ENCODE data around the gene RPL5.

Gene RPL5

GRCh38 chr1:92797961-92798360 lies 33.9 kb upstream of the RPL5 start:
- no peak overlapping the region for H3K4me3 ChIP-seq (ENCODE audit: low read depth, low read length)
- ChIA-PET POLR2A (interaction anchor here (1.0 kb wide), 1 partner anchor 13 kb away, joined by 4 read pairs; the partner anchor contains the start of gene EVI5), CTCF (interaction anchor here (0.9 to 1.3 kb wide), 4 partner anchors 9 to 49 kb away, joined by 3 to 6 read pairs (median 4); no protein-coding TSS in a partner anchor)
- DNase-seq (ENCODE audit: low read depth, low spot score): no peak
- TF ChIP-seq CTCF (IDR thresholded peaks at IDR 0.05; ENCODE audit: insufficient read depth, low read length, missing control alignments): no peak

- no peak for DNase-seq (ENCODE audit: low read depth, low spot score)
- H3K4me3 ChIP-seq (ENCODE audit: low read depth, low read length): no peak overlapping the region
- CTCF ChIA-PET: interaction anchor here (1.7 kb wide), 1 partner anchor 28 kb away, joined by 6 read pairs; the partner anchor contains the start of gene RPL5
- POLR2A ChIA-PET: no interaction called here
- TF ChIP-seq CTCF (IDR thresholded peaks at IDR 0.05; ENCODE audit: insufficient read depth, low read length, missing control alignments): no peak
Measured at GRCh38 chr1:92803140-92803887, 28.5 kb upstream of the RPL5 start.

GRCh38 chr1:92804721-92805201 lies 27.1 kb upstream of the RPL5 start:
- no peak overlapping the region for H3K4me3 ChIP-seq (ENCODE audit: low read depth, low read length)
- POLR2A ChIA-PET: interaction anchor here (0.7 kb wide), 1 partner anchor 10 kb away, joined by 3 read pairs; no protein-coding TSS in a partner anchor
- DNase-seq (ENCODE audit: low read depth, low spot score): peak; percentile 78
- CTCF ChIA-PET: interaction anchor here (0.8 to 1.5 kb wide), 3 partner anchors 13 to 55 kb away, joined by 3 to 16 read pairs (median 4); no protein-coding TSS in a partner anchor
- no peak for TF ChIP-seq CTCF (IDR thresholded peaks at IDR 0.05; ENCODE audit: insufficient read depth, low read length, missing control alignments)

- DNase-seq (ENCODE audit: low read depth, low spot score): no peak
- H3K4me3 ChIP-seq (ENCODE audit: low read depth, low read length): no peak overlapping the region
- ChIA-PET POLR2A (no interaction called here), CTCF (interaction anchor here (1.3 to 1.5 kb wide), 2 partner anchors 12 to 22 kb away, joined by 3 to 16 read pairs; no protein-coding TSS in a partner anchor)
- TF ChIP-seq CTCF (IDR thresholded peaks at IDR 0.05; ENCODE audit: insufficient read depth, low read length, missing control alignments): no peak
Measured at GRCh38 chr1:92805216-92805615, 26.6 kb upstream of the RPL5 start.

GRCh38 chr1:92808381-92808780 lies 23.5 kb upstream of the RPL5 start:
- TF ChIP-seq CTCF (IDR thresholded peaks at IDR 0.05; ENCODE audit: insufficient read depth, low read length, missing control alignments): no peak
- DNase-seq (ENCODE audit: low read depth, low spot score): no peak
- ChIA-PET CTCF (interaction anchor here (1.3 to 3.2 kb wide), 5 partner anchors 10 to 59 kb away, joined by 3 to 22 read pairs (median 3); partner anchors contain the start of gene RPL5), POLR2A (no interaction called here)
- H3K4me3 ChIP-seq (ENCODE audit: low read depth, low read length): no peak overlapping the region

- TF ChIP-seq CTCF (IDR thresholded peaks at IDR 0.05; ENCODE audit: insufficient read depth, low read length, missing control alignments): no peak
- POLR2A ChIA-PET: no interaction called here
- CTCF ChIA-PET: interaction anchor here (0.9 to 8.1 kb wide), 9 partner anchors 10 to 506 kb away, joined by 3 to 113 read pairs (median 5); partner anchors contain the start of gene RPL5
- no peak for DNase-seq (ENCODE audit: low read depth, low spot score)
- no peak overlapping the region for H3K4me3 ChIP-seq (ENCODE audit: low read depth, low read length)
Measured at GRCh38 chr1:92816732-92817131, 15.1 kb upstream of the RPL5 start.
